WTC11 (cell line): ENCODE results near the gene RNF10. TPM values are rescaled to one million over a fixed set of nuclear protein-coding genes. Genes with fewer than 3 reads are reported as not detected.

ENCODE experiments used
- ATAC-seq: fragments of 200-7000 bp; cut with Tn5 transposase; 2 replicates; pipeline ENCODE4 v1.10.0; 2021; ENCODE audit warnings: mild to moderate bottlenecking, moderate library complexity
- CTCF ChIA-PET: fragments of 300-600 bp; sonication (Branson Sonifier 250); formaldehyde crosslinking; loops from one replicate; lab custom pipeline; 2021; ENCODE audit warnings: antibody characterized with exemption; lab: Charles Lee
- POLR2A ChIA-PET: fragments of 350-600 bp; sonication (Branson Sonifier 250); formaldehyde crosslinking; loops from one replicate; lab custom pipeline; 2021; ENCODE audit warnings: antibody characterized with exemption; lab: Charles Lee
- DNase-seq: peaks from one replicate; pipeline ENCODE4 v3.0.0; 2021; ENCODE audit warnings: low spot score
- H3K27ac Mint-ChIP-seq: 2 replicates; pipeline ENCODE4 v1.8.0; 2021; ENCODE audit warnings: mixed read lengths
- H3K27me3 Mint-ChIP-seq: 2 replicates; pipeline ENCODE4 v1.8.0; 2021; ENCODE audit warnings: low read depth, mild to moderate bottlenecking, moderate library complexity, mixed read lengths
- H3K36me3 Mint-ChIP-seq: 2 replicates; pipeline ENCODE4 v1.8.0; 2021; ENCODE audit warnings: mixed read lengths
- H3K4me1 Mint-ChIP-seq: 2 replicates; pipeline ENCODE4 v1.8.0; 2022; ENCODE audit warnings: mixed read lengths
- H3K4me3 Mint-ChIP-seq: 2 replicates; pipeline ENCODE4 v1.8.0; 2021; ENCODE audit warnings: mild to moderate bottlenecking, moderate library complexity, mixed read lengths
- H3K9me3 Mint-ChIP-seq: 2 replicates; pipeline ENCODE4 v1.8.0; 2021; ENCODE audit warnings: mixed read lengths
- FOXJ3 ChIP-seq: sonication (generic); formaldehyde crosslinking; IDR thresholded peaks from 2 replicates; pipeline ENCODE4 v1.9.0; 2021; ENCODE audit warnings: missing genetic modification reagents, mild to moderate bottlenecking, borderline replicate concordance
- GTF2I ChIP-seq: fragments of 250-450 bp; sonication (Bioruptor Pico); conservative IDR thresholded peaks from 2 replicates; pipeline ENCODE4 v1.4.0; 2021; ENCODE audit warnings: mild to moderate bottlenecking
- RELA ChIP-seq: sonication (generic); formaldehyde crosslinking; IDR thresholded peaks from 2 replicates; pipeline ENCODE4 v1.8.1; 2022; ENCODE audit warnings: missing genetic modification reagents, mild to moderate bottlenecking, borderline replicate concordance
- SOX15 ChIP-seq: fragments of 250-450 bp; sonication (Bioruptor Pico); IDR thresholded peaks from 2 replicates; pipeline ENCODE4 v1.9.0; 2021; ENCODE audit warnings: mild to moderate bottlenecking
- ZNF232 ChIP-seq: sonication (generic); formaldehyde crosslinking; IDR thresholded peaks from 2 replicates; pipeline ENCODE4 v1.8.0; 2022; ENCODE audit warnings: mild to moderate bottlenecking, missing genetic modification reagents
- ZNF416 ChIP-seq: fragments of 250-450 bp; sonication (Bioruptor Pico); IDR thresholded peaks from 2 replicates; pipeline ENCODE4 v1.9.0; 2021; ENCODE audit warnings: mild to moderate bottlenecking, inconsistent platforms
- ZNF423 ChIP-seq: fragments of 250-450 bp; sonication (Bioruptor Pico); IDR thresholded peaks from 2 replicates; pipeline ENCODE4 v2.1.2; 2022; ENCODE audit warnings: mild to moderate bottlenecking, moderate library complexity
- total RNA-seq: library from RNA; stranded (reverse); gene quantifications from 3 replicates; pipeline ENCODE4 v1.2.3, GENCODE V29; 2021
- TF ChIP-seq, protein P1 (sequence below): fragments of 200-600 bp; IDR thresholded peaks from 2 replicates; pipeline ENCODE4 v1.8.0; 2022; ENCODE audit warnings: antibody characterized with exemption
- TF ChIP-seq, protein P2 (sequence below): sonication (generic); formaldehyde crosslinking; IDR thresholded peaks from 2 replicates; pipeline ENCODE4 v1.8.0; 2023; ENCODE audit warnings: missing genetic modification reagents
- TF ChIP-seq, protein P3 (sequence below): sonication (generic); formaldehyde crosslinking; IDR thresholded peaks from 2 replicates; pipeline ENCODE4 v1.8.1; 2022; ENCODE audit warnings: mild to moderate bottlenecking, moderate library complexity, missing genetic modification reagents
- TF ChIP-seq, protein P4 (sequence below): sonication (generic); formaldehyde crosslinking; IDR thresholded peaks from 2 replicates; pipeline ENCODE4 v1.8.0; 2023; ENCODE audit warnings: mild to moderate bottlenecking, missing genetic modification reagents
- TF ChIP-seq, protein P5 (sequence below): sonication (generic); formaldehyde crosslinking; IDR thresholded peaks from 2 replicates; pipeline ENCODE4 v1.8.1; 2023; ENCODE audit warnings: mild to moderate bottlenecking, missing genetic modification reagents, borderline replicate concordance
- TF ChIP-seq, protein P6 (sequence below): sonication (generic); formaldehyde crosslinking; IDR thresholded peaks from 2 replicates; pipeline ENCODE4 v1.8.1; 2023; ENCODE audit warnings: mild to moderate bottlenecking, missing genetic modification reagents
- TF ChIP-seq, protein P7 (sequence below): fragments of 250-450 bp; sonication (Bioruptor Pico); IDR thresholded peaks from 2 replicates; pipeline ENCODE4 v1.9.0; 2021; ENCODE audit warnings: mild to moderate bottlenecking, borderline replicate concordance

RNF10 gene
- total RNA-seq, 1 experiment from 2014 or later = 160 TPM

DNA sequence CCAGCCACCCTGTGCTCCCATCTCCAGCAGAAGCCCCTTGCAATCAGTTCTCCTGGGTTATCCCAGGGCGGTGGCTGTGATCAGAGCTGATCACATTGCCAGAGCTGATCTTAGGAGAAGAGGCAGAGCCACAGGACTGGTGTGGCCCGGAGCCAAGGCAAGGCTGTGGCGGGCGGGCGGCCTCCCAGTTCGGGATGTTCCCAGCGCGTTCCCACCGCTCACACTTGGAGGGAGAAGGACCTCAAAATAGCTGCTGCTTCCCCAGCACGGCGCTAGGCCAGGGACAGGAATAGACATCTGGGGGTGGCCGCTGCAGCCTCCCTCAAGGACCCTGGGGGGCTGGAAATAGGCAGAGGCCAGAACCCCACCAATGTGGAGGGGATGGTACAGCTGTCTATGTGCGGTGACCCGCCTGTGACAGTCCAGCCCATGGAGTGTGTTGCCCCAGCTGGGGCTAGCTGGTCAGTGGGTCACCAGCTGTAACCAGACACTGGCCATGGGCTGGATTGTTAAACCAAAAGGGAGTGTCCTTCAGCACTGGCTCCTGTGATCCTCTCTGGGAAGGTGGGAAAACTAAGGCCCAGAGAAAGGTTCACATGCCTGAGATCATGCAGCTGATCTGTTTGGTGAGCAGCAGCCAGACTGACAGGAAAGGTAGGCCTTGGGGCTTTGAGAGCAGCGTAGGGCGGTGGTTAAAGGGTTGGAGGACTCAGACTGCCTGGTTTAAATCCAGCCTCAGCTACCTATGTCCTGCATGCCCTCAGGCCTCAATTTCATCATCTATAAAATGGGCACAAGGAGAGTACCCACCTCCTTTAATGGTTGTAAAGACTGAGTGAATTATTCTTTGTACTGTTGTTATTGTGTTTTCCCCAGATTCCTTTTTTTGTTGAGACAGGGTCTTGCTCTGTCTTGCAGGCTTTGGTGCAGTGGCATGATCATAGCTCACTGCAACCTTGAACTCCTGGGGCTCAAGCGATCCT, 55.1 kb downstream of the RNF10 start:
- Mint-ChIP-seq H3K27ac (peak overlapping the region; percentile 68; the same call in 1 of the 2 replicates), H3K4me3 (no peak overlapping the region), H3K36me3 (no peaks in the 10 kb centered on the region), H3K9me3 (no peaks in the 10 kb centered on the region), H3K4me1 (peaks cover 7% of the 10 kb centered on the region), H3K27me3 (peaks cover 7% of the 10 kb centered on the region)
- TF ChIP-seq, protein P1, sequence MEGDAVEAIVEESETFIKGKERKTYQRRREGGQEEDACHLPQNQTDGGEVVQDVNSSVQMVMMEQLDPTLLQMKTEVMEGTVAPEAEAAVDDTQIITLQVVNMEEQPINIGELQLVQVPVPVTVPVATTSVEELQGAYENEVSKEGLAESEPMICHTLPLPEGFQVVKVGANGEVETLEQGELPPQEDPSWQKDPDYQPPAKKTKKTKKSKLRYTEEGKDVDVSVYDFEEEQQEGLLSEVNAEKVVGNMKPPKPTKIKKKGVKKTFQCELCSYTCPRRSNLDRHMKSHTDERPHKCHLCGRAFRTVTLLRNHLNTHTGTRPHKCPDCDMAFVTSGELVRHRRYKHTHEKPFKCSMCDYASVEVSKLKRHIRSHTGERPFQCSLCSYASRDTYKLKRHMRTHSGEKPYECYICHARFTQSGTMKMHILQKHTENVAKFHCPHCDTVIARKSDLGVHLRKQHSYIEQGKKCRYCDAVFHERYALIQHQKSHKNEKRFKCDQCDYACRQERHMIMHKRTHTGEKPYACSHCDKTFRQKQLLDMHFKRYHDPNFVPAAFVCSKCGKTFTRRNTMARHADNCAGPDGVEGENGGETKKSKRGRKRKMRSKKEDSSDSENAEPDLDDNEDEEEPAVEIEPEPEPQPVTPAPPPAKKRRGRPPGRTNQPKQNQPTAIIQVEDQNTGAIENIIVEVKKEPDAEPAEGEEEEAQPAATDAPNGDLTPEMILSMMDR = no peak
- TF ChIP-seq RELA (CRISPR knock-in tag) (no peak), ZNF423 (CRISPR knock-in tag) (no peak), ZNF416 (CRISPR knock-in tag) (no peak), ZNF232 (CRISPR knock-in tag) (no peak)
- TF ChIP-seq, protein P2, sequence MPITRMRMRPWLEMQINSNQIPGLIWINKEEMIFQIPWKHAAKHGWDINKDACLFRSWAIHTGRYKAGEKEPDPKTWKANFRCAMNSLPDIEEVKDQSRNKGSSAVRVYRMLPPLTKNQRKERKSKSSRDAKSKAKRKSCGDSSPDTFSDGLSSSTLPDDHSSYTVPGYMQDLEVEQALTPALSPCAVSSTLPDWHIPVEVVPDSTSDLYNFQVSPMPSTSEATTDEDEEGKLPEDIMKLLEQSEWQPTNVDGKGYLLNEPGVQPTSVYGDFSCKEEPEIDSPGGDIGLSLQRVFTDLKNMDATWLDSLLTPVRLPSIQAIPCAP (CRISPR knock-in tag) = no peak
- TF ChIP-seq, protein P3, sequence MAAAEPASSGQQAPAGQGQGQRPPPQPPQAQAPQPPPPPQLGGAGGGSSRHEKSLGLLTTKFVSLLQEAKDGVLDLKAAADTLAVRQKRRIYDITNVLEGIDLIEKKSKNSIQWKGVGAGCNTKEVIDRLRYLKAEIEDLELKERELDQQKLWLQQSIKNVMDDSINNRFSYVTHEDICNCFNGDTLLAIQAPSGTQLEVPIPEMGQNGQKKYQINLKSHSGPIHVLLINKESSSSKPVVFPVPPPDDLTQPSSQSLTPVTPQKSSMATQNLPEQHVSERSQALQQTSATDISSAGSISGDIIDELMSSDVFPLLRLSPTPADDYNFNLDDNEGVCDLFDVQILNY (CRISPR knock-in tag) = no peak
- TF ChIP-seq, protein P4, sequence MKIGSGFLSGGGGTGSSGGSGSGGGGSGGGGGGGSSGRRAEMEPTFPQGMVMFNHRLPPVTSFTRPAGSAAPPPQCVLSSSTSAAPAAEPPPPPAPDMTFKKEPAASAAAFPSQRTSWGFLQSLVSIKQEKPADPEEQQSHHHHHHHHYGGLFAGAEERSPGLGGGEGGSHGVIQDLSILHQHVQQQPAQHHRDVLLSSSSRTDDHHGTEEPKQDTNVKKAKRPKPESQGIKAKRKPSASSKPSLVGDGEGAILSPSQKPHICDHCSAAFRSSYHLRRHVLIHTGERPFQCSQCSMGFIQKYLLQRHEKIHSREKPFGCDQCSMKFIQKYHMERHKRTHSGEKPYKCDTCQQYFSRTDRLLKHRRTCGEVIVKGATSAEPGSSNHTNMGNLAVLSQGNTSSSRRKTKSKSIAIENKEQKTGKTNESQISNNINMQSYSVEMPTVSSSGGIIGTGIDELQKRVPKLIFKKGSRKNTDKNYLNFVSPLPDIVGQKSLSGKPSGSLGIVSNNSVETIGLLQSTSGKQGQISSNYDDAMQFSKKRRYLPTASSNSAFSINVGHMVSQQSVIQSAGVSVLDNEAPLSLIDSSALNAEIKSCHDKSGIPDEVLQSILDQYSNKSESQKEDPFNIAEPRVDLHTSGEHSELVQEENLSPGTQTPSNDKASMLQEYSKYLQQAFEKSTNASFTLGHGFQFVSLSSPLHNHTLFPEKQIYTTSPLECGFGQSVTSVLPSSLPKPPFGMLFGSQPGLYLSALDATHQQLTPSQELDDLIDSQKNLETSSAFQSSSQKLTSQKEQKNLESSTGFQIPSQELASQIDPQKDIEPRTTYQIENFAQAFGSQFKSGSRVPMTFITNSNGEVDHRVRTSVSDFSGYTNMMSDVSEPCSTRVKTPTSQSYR = no peak
- DNase-seq = no peak
- ChIA-PET CTCF (interaction anchor here (0.6 to 2.4 kb wide), 5 partner anchors 40 to 383 kb away, joined by 4 to 15 read pairs (median 5); partner anchors contain the start of gene CABP1), POLR2A (interaction anchor here (0.7 kb wide), 1 partner anchor 98 kb away, joined by 3 read pairs; the partner anchor contains the start of gene MLEC)
- ATAC-seq = no peak

DNA sequence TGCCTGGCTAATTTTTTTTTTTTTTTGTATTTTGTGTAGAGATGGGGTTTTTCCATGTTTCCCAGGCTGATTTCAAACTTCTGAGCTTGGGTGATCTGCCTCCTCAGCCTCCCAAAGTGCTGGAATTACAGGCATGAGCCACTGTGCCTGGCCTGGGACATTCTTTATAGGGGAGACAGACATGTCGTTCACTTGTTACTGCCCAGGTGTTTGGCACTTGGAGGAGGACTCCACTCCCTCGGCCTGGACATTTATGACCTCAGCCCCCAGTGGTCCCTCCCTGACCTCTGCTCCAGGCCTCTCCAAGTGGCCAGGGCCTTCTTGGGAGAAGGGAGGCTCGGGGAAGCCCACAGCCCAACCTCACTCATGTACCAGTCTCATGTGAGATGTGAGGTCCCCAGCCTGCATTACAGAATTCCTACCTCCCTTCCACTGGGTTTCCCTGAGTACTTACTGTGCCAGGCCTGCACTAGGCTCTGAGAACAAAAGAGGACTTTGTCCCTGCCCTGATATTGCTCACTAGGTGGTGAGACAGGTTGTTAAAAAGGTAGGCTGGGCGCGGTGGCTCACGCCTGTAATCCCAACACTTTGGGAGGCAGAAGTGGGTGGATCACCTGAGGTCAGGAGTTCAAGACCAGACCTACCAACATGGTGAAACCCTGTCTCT, 56.7 kb downstream of the RNF10 start:
- ChIA-PET CTCF (interaction anchor here (0.5 to 2.4 kb wide), 7 partner anchors 8 to 270 kb away, joined by 3 to 15 read pairs (median 6); partner anchors contain the start of gene POP5), POLR2A (interaction anchor here (0.6 to 0.7 kb wide), 3 partner anchors 96 to 492 kb away, joined by 3 to 4 read pairs (median 3); no protein-coding TSS in a partner anchor)
- no peak for ATAC-seq
- Mint-ChIP-seq H3K27ac (no peak overlapping the region), H3K4me1 (peaks cover 7% of the 10 kb centered on the region), H3K27me3 (peaks cover 2% of the 10 kb centered on the region; the same call in 1 of the 2 replicates), H3K9me3 (no peaks in the 10 kb centered on the region), H3K36me3 (no peaks in the 10 kb centered on the region), H3K4me3 (no peak overlapping the region)
- no peak for DNase-seq
- TF ChIP-seq SOX15 (CRISPR knock-in tag) (no peak), FOXJ3 (no peak), GTF2I (CRISPR knock-in tag) (no peak)
- TF ChIP-seq, protein P5, sequence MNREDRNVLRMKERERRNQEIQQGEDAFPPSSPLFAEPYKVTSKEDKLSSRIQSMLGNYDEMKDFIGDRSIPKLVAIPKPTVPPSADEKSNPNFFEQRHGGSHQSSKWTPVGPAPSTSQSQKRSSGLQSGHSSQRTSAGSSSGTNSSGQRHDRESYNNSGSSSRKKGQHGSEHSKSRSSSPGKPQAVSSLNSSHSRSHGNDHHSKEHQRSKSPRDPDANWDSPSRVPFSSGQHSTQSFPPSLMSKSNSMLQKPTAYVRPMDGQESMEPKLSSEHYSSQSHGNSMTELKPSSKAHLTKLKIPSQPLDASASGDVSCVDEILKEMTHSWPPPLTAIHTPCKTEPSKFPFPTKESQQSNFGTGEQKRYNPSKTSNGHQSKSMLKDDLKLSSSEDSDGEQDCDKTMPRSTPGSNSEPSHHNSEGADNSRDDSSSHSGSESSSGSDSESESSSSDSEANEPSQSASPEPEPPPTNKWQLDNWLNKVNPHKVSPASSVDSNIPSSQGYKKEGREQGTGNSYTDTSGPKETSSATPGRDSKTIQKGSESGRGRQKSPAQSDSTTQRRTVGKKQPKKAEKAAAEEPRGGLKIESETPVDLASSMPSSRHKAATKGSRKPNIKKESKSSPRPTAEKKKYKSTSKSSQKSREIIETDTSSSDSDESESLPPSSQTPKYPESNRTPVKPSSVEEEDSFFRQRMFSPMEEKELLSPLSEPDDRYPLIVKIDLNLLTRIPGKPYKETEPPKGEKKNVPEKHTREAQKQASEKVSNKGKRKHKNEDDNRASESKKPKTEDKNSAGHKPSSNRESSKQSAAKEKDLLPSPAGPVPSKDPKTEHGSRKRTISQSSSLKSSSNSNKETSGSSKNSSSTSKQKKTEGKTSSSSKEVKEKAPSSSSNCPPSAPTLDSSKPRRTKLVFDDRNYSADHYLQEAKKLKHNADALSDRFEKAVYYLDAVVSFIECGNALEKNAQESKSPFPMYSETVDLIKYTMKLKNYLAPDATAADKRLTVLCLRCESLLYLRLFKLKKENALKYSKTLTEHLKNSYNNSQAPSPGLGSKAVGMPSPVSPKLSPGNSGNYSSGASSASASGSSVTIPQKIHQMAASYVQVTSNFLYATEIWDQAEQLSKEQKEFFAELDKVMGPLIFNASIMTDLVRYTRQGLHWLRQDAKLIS (CRISPR knock-in tag) = no peak
- TF ChIP-seq, protein P6, sequence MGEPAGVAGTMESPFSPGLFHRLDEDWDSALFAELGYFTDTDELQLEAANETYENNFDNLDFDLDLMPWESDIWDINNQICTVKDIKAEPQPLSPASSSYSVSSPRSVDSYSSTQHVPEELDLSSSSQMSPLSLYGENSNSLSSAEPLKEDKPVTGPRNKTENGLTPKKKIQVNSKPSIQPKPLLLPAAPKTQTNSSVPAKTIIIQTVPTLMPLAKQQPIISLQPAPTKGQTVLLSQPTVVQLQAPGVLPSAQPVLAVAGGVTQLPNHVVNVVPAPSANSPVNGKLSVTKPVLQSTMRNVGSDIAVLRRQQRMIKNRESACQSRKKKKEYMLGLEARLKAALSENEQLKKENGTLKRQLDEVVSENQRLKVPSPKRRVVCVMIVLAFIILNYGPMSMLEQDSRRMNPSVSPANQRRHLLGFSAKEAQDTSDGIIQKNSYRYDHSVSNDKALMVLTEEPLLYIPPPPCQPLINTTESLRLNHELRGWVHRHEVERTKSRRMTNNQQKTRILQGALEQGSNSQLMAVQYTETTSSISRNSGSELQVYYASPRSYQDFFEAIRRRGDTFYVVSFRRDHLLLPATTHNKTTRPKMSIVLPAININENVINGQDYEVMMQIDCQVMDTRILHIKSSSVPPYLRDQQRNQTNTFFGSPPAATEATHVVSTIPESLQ (CRISPR knock-in tag) = no peak
- TF ChIP-seq, protein P7, sequence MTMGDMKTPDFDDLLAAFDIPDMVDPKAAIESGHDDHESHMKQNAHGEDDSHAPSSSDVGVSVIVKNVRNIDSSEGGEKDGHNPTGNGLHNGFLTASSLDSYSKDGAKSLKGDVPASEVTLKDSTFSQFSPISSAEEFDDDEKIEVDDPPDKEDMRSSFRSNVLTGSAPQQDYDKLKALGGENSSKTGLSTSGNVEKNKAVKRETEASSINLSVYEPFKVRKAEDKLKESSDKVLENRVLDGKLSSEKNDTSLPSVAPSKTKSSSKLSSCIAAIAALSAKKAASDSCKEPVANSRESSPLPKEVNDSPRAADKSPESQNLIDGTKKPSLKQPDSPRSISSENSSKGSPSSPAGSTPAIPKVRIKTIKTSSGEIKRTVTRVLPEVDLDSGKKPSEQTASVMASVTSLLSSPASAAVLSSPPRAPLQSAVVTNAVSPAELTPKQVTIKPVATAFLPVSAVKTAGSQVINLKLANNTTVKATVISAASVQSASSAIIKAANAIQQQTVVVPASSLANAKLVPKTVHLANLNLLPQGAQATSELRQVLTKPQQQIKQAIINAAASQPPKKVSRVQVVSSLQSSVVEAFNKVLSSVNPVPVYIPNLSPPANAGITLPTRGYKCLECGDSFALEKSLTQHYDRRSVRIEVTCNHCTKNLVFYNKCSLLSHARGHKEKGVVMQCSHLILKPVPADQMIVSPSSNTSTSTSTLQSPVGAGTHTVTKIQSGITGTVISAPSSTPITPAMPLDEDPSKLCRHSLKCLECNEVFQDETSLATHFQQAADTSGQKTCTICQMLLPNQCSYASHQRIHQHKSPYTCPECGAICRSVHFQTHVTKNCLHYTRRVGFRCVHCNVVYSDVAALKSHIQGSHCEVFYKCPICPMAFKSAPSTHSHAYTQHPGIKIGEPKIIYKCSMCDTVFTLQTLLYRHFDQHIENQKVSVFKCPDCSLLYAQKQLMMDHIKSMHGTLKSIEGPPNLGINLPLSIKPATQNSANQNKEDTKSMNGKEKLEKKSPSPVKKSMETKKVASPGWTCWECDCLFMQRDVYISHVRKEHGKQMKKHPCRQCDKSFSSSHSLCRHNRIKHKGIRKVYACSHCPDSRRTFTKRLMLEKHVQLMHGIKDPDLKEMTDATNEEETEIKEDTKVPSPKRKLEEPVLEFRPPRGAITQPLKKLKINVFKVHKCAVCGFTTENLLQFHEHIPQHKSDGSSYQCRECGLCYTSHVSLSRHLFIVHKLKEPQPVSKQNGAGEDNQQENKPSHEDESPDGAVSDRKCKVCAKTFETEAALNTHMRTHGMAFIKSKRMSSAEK (CRISPR knock-in tag) = no peak
